ENCODE data around the gene SUGCT.

SUGCT gene

GRCh38 chr7:40439686-40440085, 304.9 kb downstream of the SUGCT start:
- H3K27ac ChIP-seq = no peak overlapping the region
- H3K4me3 ChIP-seq = no peak overlapping the region
- H3K9me3 ChIP-seq = peaks cover 5% of the 10 kb centered on the region; the same call in 1 of the 2 replicates
- no peak overlapping the region for H3K4me2 ChIP-seq
- H3K27me3 ChIP-seq = no peaks in the 10 kb centered on the region
- TF ChIP-seq Cebpa-rat (IDR thresholded peaks at IDR 0.05) = no peak
- H3K4me1 ChIP-seq = no peaks in the 10 kb centered on the region
- H3K9ac ChIP-seq = no peak overlapping the region
- H3K36me3 ChIP-seq = no peaks in the 10 kb centered on the region
- H4K20me1 ChIP-seq = no peaks in the 10 kb centered on the region

- Histone ChIP-seq H3K4me1 (no peaks in the 10 kb centered on the region), H4K20me1 (no peaks in the 10 kb centered on the region), H3K27ac (no peak overlapping the region), H3K4me3 (no peak overlapping the region), H3K27me3 (no peaks in the 10 kb centered on the region), H3K36me3 (no peaks in the 10 kb centered on the region), H3K4me2 (no peak overlapping the region), H3K9me3 (no peaks in the 10 kb centered on the region), H3K9ac (no peak overlapping the region)
- no peak for TF ChIP-seq Cebpa-rat (IDR thresholded peaks at IDR 0.05)
These were observed 312.5 kb downstream of the SUGCT start for GRCh38 chr7:40447345-40447744.

GRCh38 chr7:40455485-40455884, 320.7 kb downstream of the SUGCT start:
- Histone ChIP-seq H3K9me3 (no peaks in the 10 kb centered on the region), H3K27me3 (no peaks in the 10 kb centered on the region), H4K20me1 (no peaks in the 10 kb centered on the region), H3K4me3 (no peak overlapping the region), H3K36me3 (no peaks in the 10 kb centered on the region), H3K9ac (no peak overlapping the region), H3K4me2 (no peak overlapping the region), H3K27ac (no peak overlapping the region), H3K4me1 (no peaks in the 10 kb centered on the region)
- no peak for TF ChIP-seq Cebpa-rat (IDR thresholded peaks at IDR 0.05)

GRCh38 chr7:40457776-40458480, 323.1 kb downstream of the SUGCT start:
- H3K4me3 ChIP-seq = no peak overlapping the region
- H3K4me2 ChIP-seq = no peak overlapping the region
- no peaks in the 10 kb centered on the region for H3K4me1 ChIP-seq
- H3K27me3 ChIP-seq = no peaks in the 10 kb centered on the region
- H3K36me3 ChIP-seq = no peaks in the 10 kb centered on the region
- no peak overlapping the region for H3K27ac ChIP-seq
- no peak for TF ChIP-seq Cebpa-rat (IDR thresholded peaks at IDR 0.05)
- no peaks in the 10 kb centered on the region for H3K9me3 ChIP-seq
- H4K20me1 ChIP-seq = no peaks in the 10 kb centered on the region
- H3K9ac ChIP-seq = no peak overlapping the region

GRCh38 chr7:40463446-40463845, 328.6 kb downstream of the SUGCT start:
- Histone ChIP-seq H3K27me3 (no peaks in the 10 kb centered on the region), H3K27ac (no peak overlapping the region), H3K4me3 (no peak overlapping the region), H3K4me1 (no peaks in the 10 kb centered on the region), H3K36me3 (no peaks in the 10 kb centered on the region), H4K20me1 (no peaks in the 10 kb centered on the region), H3K9ac (no peak overlapping the region), H3K9me3 (no peaks in the 10 kb centered on the region), H3K4me2 (no peak overlapping the region)
- TF ChIP-seq Cebpa-rat (IDR thresholded peaks at IDR 0.05) = no peak

DNA sequence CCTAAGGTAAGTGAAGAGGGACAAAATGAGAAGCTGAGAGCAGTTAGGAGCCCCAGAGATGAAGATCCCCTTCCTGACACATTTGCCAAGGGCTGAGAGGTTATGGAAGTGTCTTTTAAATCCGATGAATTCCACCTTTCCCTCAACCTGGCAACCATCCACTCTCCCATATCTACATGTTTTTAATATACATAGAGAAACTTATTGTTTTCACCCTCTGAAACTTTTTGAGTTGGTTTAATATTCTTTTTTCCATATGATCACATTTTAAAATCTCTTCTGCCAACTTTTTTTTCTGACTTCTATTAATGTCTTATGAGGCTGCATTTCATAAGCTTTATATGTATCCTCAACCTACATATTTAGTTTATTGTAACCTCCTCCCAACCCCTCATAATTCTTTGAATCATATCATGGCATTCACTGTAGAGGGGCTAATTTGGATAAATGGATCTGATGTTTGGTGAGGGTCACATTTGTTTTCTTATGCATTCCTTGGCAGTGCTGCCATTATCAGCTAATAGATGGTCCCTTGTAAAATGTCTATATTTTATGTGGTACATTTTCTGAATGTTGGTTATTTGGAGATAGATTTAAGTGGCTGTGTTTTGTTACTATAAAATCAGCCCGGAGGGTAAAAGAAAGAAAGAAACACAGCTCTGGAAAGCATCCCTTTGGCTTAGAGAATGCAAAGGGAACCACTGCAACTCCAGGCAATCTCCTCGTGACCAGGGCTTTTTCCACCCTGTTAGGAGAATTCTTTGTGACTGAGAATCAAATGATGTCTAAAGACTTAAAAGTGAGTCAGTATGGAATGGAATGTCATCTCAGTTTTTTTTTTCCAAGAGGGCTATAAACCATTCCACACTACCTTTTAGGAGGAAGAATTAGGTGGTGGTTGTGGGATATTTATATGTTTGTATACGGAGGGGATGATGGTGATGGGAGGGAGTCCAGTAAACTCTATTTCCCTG, 334.4 kb downstream of the SUGCT start:
- Histone ChIP-seq H3K36me3 (no peaks in the 10 kb centered on the region), H3K4me3 (no peak overlapping the region), H3K4me2 (no peak overlapping the region), H3K9ac (no peak overlapping the region), H3K9me3 (no peaks in the 10 kb centered on the region), H4K20me1 (no peaks in the 10 kb centered on the region), H3K27ac (no peak overlapping the region), H3K27me3 (no peaks in the 10 kb centered on the region), H3K4me1 (no peaks in the 10 kb centered on the region)
- TF ChIP-seq Cebpa-rat (IDR thresholded peaks at IDR 0.05) = no peak

DNA sequence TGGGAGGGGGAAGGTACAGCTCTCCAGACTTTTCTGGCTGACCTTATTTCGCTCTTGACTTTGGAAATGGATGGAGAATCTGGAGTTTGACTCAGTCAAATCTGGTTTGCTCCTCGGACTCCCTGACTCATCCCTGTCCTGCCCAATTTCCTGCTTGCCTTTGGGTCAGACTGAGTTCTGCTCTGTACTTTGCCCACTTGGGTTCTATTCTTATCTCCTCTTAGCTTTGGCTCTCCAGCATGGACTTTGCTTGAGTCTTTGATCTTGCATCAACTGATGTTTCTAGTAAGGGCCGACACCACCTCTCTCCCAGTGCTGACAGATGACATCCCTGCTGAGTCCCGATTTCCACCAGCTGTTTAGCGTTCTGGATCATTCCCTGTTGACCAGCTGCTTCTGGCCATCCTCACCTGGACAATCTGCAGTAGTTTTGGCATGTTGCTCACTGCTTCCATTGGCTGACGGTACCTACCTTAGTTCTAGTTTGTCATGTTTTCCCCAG, 335.3 kb downstream of the SUGCT start:
- TF ChIP-seq Cebpa-rat (IDR thresholded peaks at IDR 0.05) = no peak
- H3K27me3 ChIP-seq = no peaks in the 10 kb centered on the region
- H3K9me3 ChIP-seq = no peaks in the 10 kb centered on the region
- no peaks in the 10 kb centered on the region for H3K4me1 ChIP-seq
- no peaks in the 10 kb centered on the region for H3K36me3 ChIP-seq
- H3K9ac ChIP-seq = no peak overlapping the region
- no peaks in the 10 kb centered on the region for H4K20me1 ChIP-seq
- H3K4me2 ChIP-seq = no peak overlapping the region
- H3K4me3 ChIP-seq = no peak overlapping the region
- no peak overlapping the region for H3K27ac ChIP-seq

DNA sequence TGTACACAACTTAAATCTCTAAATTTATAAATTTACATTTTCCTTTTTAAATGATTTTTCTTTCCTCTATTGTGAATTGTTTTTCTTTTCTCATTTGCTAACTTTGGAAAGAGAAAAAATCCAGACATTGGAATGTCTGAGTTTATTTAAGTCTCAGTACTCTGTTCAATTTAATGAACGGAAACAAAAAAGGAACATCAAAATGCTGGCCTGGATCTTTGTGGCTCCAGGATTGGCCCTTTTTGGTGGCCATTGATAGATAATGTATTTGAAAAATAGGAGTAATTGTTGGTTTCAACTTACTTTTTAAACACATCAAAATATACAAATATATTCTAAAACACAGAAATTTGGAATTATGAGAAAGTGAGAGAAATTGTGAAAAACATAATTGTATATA, 336.0 kb downstream of the SUGCT start:
- no peak for TF ChIP-seq Cebpa-rat (IDR thresholded peaks at IDR 0.05)
- Histone ChIP-seq H3K27me3 (no peaks in the 10 kb centered on the region), H3K9me3 (no peaks in the 10 kb centered on the region), H3K9ac (no peak overlapping the region), H3K4me2 (no peak overlapping the region), H4K20me1 (no peaks in the 10 kb centered on the region), H3K27ac (no peak overlapping the region), H3K4me3 (no peak overlapping the region), H3K36me3 (no peaks in the 10 kb centered on the region), H3K4me1 (no peaks in the 10 kb centered on the region)

GRCh38 chr7:40471891-40472290, 337.1 kb downstream of the SUGCT start:
- Histone ChIP-seq H3K4me3 (no peak overlapping the region), H3K9me3 (no peaks in the 10 kb centered on the region), H3K9ac (no peak overlapping the region), H4K20me1 (no peaks in the 10 kb centered on the region), H3K27ac (no peak overlapping the region), H3K4me2 (no peak overlapping the region), H3K36me3 (no peaks in the 10 kb centered on the region), H3K27me3 (no peaks in the 10 kb centered on the region), H3K4me1 (no peaks in the 10 kb centered on the region)
- no peak; the same call in 1 of the 2 replicates for TF ChIP-seq Cebpa-rat (IDR thresholded peaks at IDR 0.05)
